ENCODE measurements around the gene FCGBP.

FCGBP gene

GRCh38 chr19:39940221-39940833 is 5.9 kb upstream of the FCGBP start:
- no peak for TF ChIP-seq CTCF (IDR thresholded peaks at IDR 0.05; ENCODE audit: low read depth, low read length, missing control alignments)
- DNase-seq (ENCODE audit: low read depth) = no peak
- in situ Hi-C loops (cut with HindIII; ENCODE audit: low sequenced_read_pairs) = no loop called here
- no peak overlapping the region for H3K4me3 ChIP-seq (ENCODE audit: low read depth, low read length)

- H3K4me3 ChIP-seq (ENCODE audit: low read depth, low read length) = no peak overlapping the region
- in situ Hi-C loops (cut with HindIII; ENCODE audit: low sequenced_read_pairs) = no loop called here
- no peak for TF ChIP-seq CTCF (IDR thresholded peaks at IDR 0.05; ENCODE audit: low read depth, low read length, missing control alignments)
- no peak for DNase-seq (ENCODE audit: low read depth)
Measured at GRCh38 chr19:39939556-39939955, 5.1 kb upstream of the FCGBP start.

GRCh38 chr19:39937787-39938186 is 3.4 kb upstream of the FCGBP start:
- H3K4me3 ChIP-seq (ENCODE audit: low read depth, low read length) = no peak overlapping the region
- TF ChIP-seq CTCF (IDR thresholded peaks at IDR 0.05; ENCODE audit: low read depth, low read length, missing control alignments) = no peak
- in situ Hi-C loops (cut with HindIII; ENCODE audit: low sequenced_read_pairs) = no loop called here
- DNase-seq (ENCODE audit: low read depth) = no peak

GRCh38 chr19:39937094-39937720 is 2.8 kb upstream of the FCGBP start:
- no peak for TF ChIP-seq CTCF (IDR thresholded peaks at IDR 0.05; ENCODE audit: low read depth, low read length, missing control alignments)
- H3K4me3 ChIP-seq (ENCODE audit: low read depth, low read length) = no peak overlapping the region
- no peak for DNase-seq (ENCODE audit: low read depth)
- in situ Hi-C loops (cut with HindIII; ENCODE audit: low sequenced_read_pairs) = no loop called here

- no peak for TF ChIP-seq CTCF (IDR thresholded peaks at IDR 0.05; ENCODE audit: low read depth, low read length, missing control alignments)
- DNase-seq (ENCODE audit: low read depth) = no peak
- in situ Hi-C loops (cut with HindIII; ENCODE audit: low sequenced_read_pairs) = no loop called here
Measured at GRCh38 chr19:39936622-39937021, 2.2 kb upstream of the FCGBP start.

GRCh38 chr19:39936020-39936419 is 1.6 kb upstream of the FCGBP start:
- H3K4me3 ChIP-seq (ENCODE audit: low read depth, low read length) = no peak overlapping the region
- in situ Hi-C loops (cut with HindIII; ENCODE audit: low sequenced_read_pairs) = no loop called here
- DNase-seq (ENCODE audit: low read depth) = no peak
- no peak for TF ChIP-seq CTCF (IDR thresholded peaks at IDR 0.05; ENCODE audit: low read depth, low read length, missing control alignments)

More at GRCh38 chr19:39936622-39937021, 2.2 kb upstream of the FCGBP start:
- H3K4me3 ChIP-seq (ENCODE audit: low read depth, low read length) = no peak overlapping the region
